Mesendoderm (in vitro differentiated cells): ENCODE data around the gene CTSE.
A peak's percentile ranks its signal among the peaks of the same experiment; 100 is the strongest.

Experiments used
- DNase-seq: peaks from one replicate; pipeline ENCODE4 v3.0.0; 2013
- H2AK5ac ChIP-seq: 2 replicates; pipeline ENCODE4 v1.6.1; 2013; ENCODE audit warnings: low read length, inconsistent platforms
- H2BK120ac ChIP-seq: 2 replicates; pipeline ENCODE4 v1.6.1; 2013; ENCODE audit warnings: low read depth, mild to moderate bottlenecking, low read length, moderate library complexity, mixed read lengths
- H2BK15ac ChIP-seq: replicated peaks from 2 replicates; pipeline ENCODE4 v1.6.1; 2013; ENCODE audit warnings: low read depth, mild to moderate bottlenecking, moderate library complexity
- H2BK5ac ChIP-seq: 2 replicates; pipeline ENCODE4 v1.6.1; 2013; ENCODE audit warnings: low read length, inconsistent platforms
- H3K18ac ChIP-seq: 2 replicates; pipeline ENCODE4 v1.6.1; 2013; ENCODE audit warnings: mild to moderate bottlenecking, low read length, mixed read lengths
- H3K23ac ChIP-seq: one replicate; pipeline ENCODE4 v1.6.1; 2013; ENCODE audit warnings: low read length
- H3K27ac ChIP-seq: 2 replicates; pipeline ENCODE4 v1.5.1; 2013; ENCODE audit warnings: low read depth, mild to moderate bottlenecking, inconsistent platforms, low read length, moderate library complexity
- H3K27me3 ChIP-seq: 2 replicates; pipeline ENCODE4 v1.6.1; 2013; ENCODE audit warnings: low read length, control low read depth, mild to moderate bottlenecking, inconsistent platforms; ENCODE audit not compliant: insufficient read depth, poor library complexity
- H3K36me3 ChIP-seq: 2 replicates; pipeline ENCODE4 v1.6.1; 2013; ENCODE audit warnings: low read length, inconsistent platforms; ENCODE audit not compliant: control insufficient read depth, insufficient read depth
- H3K4ac ChIP-seq: one replicate; pipeline ENCODE4 v1.6.1; 2013; ENCODE audit warnings: low read depth, mild to moderate bottlenecking, low read length, moderate library complexity
- H3K4me1 ChIP-seq: 2 replicates; pipeline ENCODE4 v1.6.1; 2013; ENCODE audit warnings: low read depth, low read length, inconsistent platforms; ENCODE audit not compliant: control insufficient read depth
- H3K4me2 ChIP-seq: 2 replicates; pipeline ENCODE4 v1.6.1; 2013; ENCODE audit warnings: low read length
- H3K4me3 ChIP-seq: 2 replicates; pipeline ENCODE4 v1.5.1; 2013; ENCODE audit warnings: mild to moderate bottlenecking, low read length
- H3K56ac ChIP-seq: one replicate; pipeline ENCODE4 v1.6.1; 2013; ENCODE audit warnings: low read length
- H3K79me1 ChIP-seq: 2 replicates; pipeline ENCODE4 v1.6.1; 2013; ENCODE audit warnings: low read length, inconsistent platforms
- H3K79me2 ChIP-seq: 2 replicates; pipeline ENCODE4 v1.6.1; 2013; ENCODE audit warnings: mild to moderate bottlenecking, low read length; ENCODE audit not compliant: control insufficient read depth, insufficient read depth
- H3K9ac ChIP-seq: 2 replicates; pipeline ENCODE4 v1.6.1; 2013; ENCODE audit warnings: low read length, inconsistent platforms
- H4K5ac ChIP-seq: one replicate; pipeline ENCODE4 v1.6.1; 2013; ENCODE audit warnings: low read length
- H4K8ac ChIP-seq: one replicate; pipeline ENCODE4 v1.6.1; 2013; ENCODE audit warnings: low read depth, mild to moderate bottlenecking, control low read depth, low read length, moderate library complexity
- WGBS: extraction: QIAGEN DNeasy Blood & Tissue Kit; methylation state at CpG from one replicate; pipeline ENCODE4 v1.1.7; 2013; ENCODE audit warnings: low lambda C conversion rate, missing lambda C conversion rate; ENCODE audit not compliant: insufficient coverage; ENCODE audit errors: extremely low coverage; 5-methylcytosine and 5-hydroxymethylcytosine counted together

Gene CTSE

DNA sequence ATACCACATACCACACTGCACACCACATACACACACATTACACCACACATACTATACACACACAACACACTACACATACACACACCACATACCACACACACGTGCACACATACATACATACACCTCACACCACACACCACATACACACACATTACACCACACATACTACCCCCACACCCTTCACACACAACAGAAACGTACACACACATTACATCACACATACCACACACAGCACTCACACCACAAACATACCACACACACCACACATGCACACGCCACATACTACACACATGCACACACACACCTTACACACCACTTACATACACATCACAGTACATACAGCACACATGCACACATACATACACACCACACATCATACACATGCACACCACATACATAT, 49.0 kb downstream of the CTSE start:
- H3K27ac ChIP-seq = no peak overlapping the region
- H3K4me1 ChIP-seq = no peaks in the 10 kb centered on the region
- no peak overlapping the region for H2AK5ac ChIP-seq
- H3K23ac ChIP-seq = no peak overlapping the region
- H3K27me3 ChIP-seq = no peaks in the 10 kb centered on the region
- H3K36me3 ChIP-seq = no peaks in the 10 kb centered on the region
- H3K56ac ChIP-seq = no peak overlapping the region
- no peak overlapping the region for H4K8ac ChIP-seq
- no peak overlapping the region for H3K9ac ChIP-seq
- no peak overlapping the region for H2BK5ac ChIP-seq
- H3K79me2 ChIP-seq = no peaks in the 10 kb centered on the region
- DNase-seq = no peak
- WGBS = 100% methylated on average over 2 of the region's 3 CpGs
- H3K4me2 ChIP-seq = no peak overlapping the region
- H3K4me3 ChIP-seq = no peak overlapping the region
- H2BK15ac ChIP-seq = no peak overlapping the region
- no peak overlapping the region for H3K18ac ChIP-seq
- H2BK120ac ChIP-seq = no peak overlapping the region
- no peak overlapping the region for H3K4ac ChIP-seq
- H3K79me1 ChIP-seq = no peaks in the 10 kb centered on the region
- no peak overlapping the region for H4K5ac ChIP-seq

DNA sequence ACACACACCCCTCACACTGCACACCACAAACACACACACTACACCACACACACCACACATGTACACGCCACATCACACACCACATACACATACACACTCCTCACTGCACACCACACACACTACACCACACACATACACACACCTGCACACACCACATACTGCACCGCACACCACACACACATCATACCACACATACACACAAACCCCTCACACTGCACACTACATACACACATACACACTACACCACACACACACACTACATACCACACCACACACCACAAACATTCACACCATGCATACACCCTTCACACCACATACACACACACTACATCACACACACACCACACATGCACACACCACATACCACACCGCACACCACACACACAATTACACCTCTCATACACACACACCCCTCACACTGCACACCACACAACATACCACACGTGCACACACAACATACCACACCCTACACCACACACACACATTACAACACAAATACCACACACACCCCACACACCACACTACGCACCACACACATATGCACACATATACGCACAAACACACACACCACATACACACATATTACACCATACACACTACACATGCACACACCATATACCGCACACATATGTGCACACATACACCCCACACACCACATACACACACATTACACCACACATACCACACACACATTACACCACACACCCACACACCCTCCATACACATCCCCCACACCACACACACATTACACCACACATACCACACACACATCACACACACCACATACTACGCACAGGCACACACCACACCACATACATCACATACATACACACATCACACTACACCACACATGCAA, 50.1 kb downstream of the CTSE start:
- Histone ChIP-seq H3K18ac (no peak overlapping the region), H3K23ac (no peak overlapping the region), H3K79me2 (no peaks in the 10 kb centered on the region), H3K4ac (no peak overlapping the region), H3K79me1 (no peaks in the 10 kb centered on the region), H3K27ac (no peak overlapping the region), H4K5ac (no peak overlapping the region), H2BK15ac (no peak overlapping the region), H3K27me3 (no peaks in the 10 kb centered on the region), H3K4me1 (no peaks in the 10 kb centered on the region), H4K8ac (no peak overlapping the region), H2AK5ac (no peak overlapping the region), H2BK120ac (no peak overlapping the region), H3K9ac (no peak overlapping the region), H3K4me3 (no peak overlapping the region), H3K56ac (no peak overlapping the region), H3K36me3 (no peaks in the 10 kb centered on the region), H2BK5ac (no peak overlapping the region), H3K4me2 (no peak overlapping the region)
- 100% methylated on average over 8 of the region's 8 CpGs for WGBS
- no peak for DNase-seq

DNA sequence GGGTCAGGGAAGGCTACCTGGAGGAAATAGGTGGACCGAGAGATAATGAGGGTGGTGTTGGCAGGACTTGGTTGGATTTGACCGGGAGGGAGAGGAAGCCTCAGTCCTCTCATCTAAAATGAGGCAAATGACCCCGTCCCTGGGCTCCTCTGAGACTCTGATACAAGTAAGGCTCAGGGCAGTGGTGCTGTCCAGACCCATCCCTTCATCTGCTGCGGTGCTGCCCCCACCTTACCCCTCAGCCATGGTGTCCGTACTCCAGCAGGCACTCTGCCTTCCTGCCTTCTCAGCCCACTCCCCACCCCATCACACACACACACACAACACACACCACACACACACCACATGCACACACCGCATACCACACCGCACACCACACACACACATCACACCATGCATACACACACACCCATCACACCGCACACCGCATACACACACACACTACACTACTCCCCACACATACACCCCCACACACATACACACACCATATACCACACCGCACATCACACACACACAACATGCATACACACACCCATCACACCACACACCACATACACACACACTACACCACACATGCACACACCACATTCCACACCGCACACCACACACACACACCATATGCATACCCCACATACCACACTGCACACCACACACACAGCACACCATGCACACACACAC, 51.1 kb downstream of the CTSE start:
- DNase-seq = peak; percentile 44

DNA sequence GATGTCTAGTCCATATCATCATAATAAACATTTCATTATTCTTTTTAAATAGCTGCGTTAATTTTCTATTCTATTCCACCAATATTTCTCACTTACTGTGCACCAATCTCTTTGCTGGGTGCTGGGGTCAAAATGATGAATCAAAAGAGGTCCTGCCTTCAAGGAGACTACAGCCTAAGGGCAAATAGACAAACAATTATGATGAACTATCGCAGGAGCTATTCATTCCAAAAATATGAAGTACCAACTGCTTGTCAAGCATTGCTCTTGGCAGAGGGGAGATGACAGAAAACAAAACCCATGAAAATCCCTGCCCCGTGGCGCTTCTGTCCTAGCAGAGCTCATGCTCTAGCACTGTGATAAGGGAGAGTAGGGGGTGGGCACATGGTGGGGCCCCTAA, 51.6 kb downstream of the CTSE start:
- no peak overlapping the region for H2BK15ac ChIP-seq
- no peak overlapping the region for H3K27ac ChIP-seq
- H4K8ac ChIP-seq = no peak overlapping the region
- no peak overlapping the region for H3K4me2 ChIP-seq
- H2BK5ac ChIP-seq = no peak overlapping the region
- H3K23ac ChIP-seq = no peak overlapping the region
- H3K4me3 ChIP-seq = no peak overlapping the region
- no peak overlapping the region for H3K18ac ChIP-seq
- H3K36me3 ChIP-seq = no peaks in the 10 kb centered on the region
- WGBS = 100% methylated on average over 1 of the region's 4 CpGs
- no peaks in the 10 kb centered on the region for H3K79me1 ChIP-seq
- H3K4ac ChIP-seq = no peak overlapping the region
- H3K4me1 ChIP-seq = no peaks in the 10 kb centered on the region
- H3K27me3 ChIP-seq = no peaks in the 10 kb centered on the region
- no peak overlapping the region for H4K5ac ChIP-seq
- no peak overlapping the region for H3K56ac ChIP-seq
- no peak overlapping the region for H2AK5ac ChIP-seq
- H3K79me2 ChIP-seq = no peaks in the 10 kb centered on the region
- no peak for DNase-seq
- H3K9ac ChIP-seq = no peak overlapping the region
- H2BK120ac ChIP-seq = no peak overlapping the region

More for the DNA sequence above, 51.1 kb downstream of the CTSE start:
- Histone ChIP-seq H3K4me2 (no peak overlapping the region), H2AK5ac (no peak overlapping the region), H2BK15ac (no peak overlapping the region), H4K8ac (no peak overlapping the region), H3K36me3 (no peaks in the 10 kb centered on the region), H3K9ac (no peak overlapping the region), H3K27me3 (no peaks in the 10 kb centered on the region), H2BK120ac (no peak overlapping the region), H3K18ac (no peak overlapping the region), H3K27ac (no peak overlapping the region), H3K4me1 (no peaks in the 10 kb centered on the region), H4K5ac (no peak overlapping the region), H3K79me2 (no peaks in the 10 kb centered on the region), H3K23ac (no peak overlapping the region), H3K4ac (no peak overlapping the region), H3K56ac (no peak overlapping the region), H3K4me3 (no peak overlapping the region), H2BK5ac (no peak overlapping the region), H3K79me1 (no peaks in the 10 kb centered on the region)
- WGBS = 100% methylated on average over 6 of the region's 11 CpGs

DNA sequence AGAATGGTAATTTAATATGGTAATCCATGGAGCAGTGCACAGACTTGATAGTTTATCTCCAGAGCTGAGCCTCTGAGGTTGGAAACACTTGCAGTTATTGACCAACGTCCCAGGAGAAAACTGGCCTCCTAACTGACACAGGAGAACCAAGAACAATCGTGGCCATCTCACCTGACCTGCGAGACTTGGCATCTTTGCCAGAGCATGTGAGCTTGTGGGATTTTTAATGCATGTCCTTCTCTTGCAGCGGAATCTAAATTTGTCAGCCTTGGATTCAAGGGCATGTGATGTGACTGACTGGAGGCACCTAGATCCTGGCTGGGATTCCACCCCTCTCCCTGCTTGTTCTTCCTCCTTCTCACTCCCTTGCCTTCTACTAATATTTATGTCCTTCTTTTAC, 52.6 kb downstream of the CTSE start:
- H2BK5ac ChIP-seq = no peak overlapping the region
- H3K79me2 ChIP-seq = no peaks in the 10 kb centered on the region
- H3K27me3 ChIP-seq = no peaks in the 10 kb centered on the region
- H3K36me3 ChIP-seq = no peaks in the 10 kb centered on the region
- H3K4ac ChIP-seq = no peak overlapping the region
- no peak overlapping the region for H3K4me3 ChIP-seq
- H4K5ac ChIP-seq = no peak overlapping the region
- H3K27ac ChIP-seq = no peak overlapping the region
- no peak overlapping the region for H4K8ac ChIP-seq
- H3K23ac ChIP-seq = no peak overlapping the region
- H3K18ac ChIP-seq = no peak overlapping the region
- H2AK5ac ChIP-seq = no peak overlapping the region
- no peak overlapping the region for H2BK15ac ChIP-seq
- no peaks in the 10 kb centered on the region for H3K79me1 ChIP-seq
- H3K56ac ChIP-seq = no peak overlapping the region
- H3K4me2 ChIP-seq = no peak overlapping the region
- no peaks in the 10 kb centered on the region for H3K4me1 ChIP-seq
- no peak overlapping the region for H3K9ac ChIP-seq
- no CpG with 5 or more reads among the region's 4 CpGs for WGBS
- DNase-seq = no peak
- H2BK120ac ChIP-seq = no peak overlapping the region
